ENCODE data around the gene IFNAR1.
"Not testable (repeated sequence)": the region's sequence is repeated elsewhere in the genome, so short reads cannot be mapped to it uniquely, and the experiment has no call there.

The IFNAR1 gene

DNA sequence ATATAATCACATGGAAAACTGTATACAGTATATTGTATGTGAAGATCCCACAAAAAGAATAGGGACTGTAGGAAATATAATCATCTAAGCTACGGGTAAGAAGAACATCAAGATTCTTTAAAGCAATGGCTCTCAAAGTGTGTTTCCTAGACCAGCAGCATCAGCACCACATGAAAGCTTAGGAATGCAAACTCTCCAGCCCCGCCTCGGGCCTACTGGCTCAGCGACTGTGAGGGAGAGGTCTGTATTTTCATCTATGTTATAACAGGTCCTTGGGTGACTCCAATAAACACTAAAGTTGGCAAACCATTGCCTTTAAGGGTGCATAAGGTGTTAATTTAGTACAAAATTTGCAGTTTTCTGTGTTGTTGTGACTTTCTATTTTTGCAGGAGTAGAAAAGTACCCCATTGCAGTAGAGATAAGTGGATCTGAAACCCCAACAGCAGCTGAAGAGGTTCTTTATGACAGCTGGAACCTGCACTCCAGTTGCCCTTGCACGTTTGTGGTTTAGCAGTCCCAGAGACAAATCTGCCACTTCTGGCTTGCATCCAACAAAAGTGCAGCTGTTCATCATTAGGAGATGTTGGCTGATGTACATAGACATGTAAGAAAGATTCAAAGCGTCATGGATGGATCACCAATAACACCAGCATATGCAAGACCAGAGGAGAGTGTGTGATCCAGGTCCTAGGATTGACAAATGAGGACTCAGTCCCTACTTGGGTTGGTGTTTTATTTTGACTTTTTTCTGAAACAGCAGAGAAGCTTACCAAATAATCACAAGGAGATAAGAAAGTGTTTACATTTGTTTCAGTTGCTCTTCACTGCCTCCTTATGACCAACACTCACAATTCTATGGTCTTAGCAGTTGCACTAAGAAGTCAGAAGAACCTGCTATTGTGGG lies 15.9 kb upstream of the IFNAR1 start:
- DNase-seq, result no peak

DNA sequence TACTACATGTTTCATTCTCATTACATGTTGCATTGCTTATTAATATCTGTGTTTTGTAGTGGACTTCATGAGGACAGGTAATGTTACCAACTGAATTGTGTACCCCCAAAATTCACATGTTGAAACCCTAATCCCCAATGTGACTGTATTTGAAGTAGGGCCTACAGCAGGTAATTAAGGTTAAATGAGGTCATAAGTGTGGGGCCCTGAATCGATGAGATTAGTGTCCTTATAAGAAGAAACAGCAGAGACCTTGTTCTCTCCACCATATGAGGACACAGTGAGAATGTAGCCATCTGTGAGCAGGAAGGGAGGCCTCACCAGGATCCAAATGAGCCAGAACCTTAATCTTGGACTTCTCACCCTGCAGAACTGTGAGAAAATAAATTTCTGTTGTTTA lies 15.0 kb upstream of the IFNAR1 start:
- no peak for DNase-seq

DNA sequence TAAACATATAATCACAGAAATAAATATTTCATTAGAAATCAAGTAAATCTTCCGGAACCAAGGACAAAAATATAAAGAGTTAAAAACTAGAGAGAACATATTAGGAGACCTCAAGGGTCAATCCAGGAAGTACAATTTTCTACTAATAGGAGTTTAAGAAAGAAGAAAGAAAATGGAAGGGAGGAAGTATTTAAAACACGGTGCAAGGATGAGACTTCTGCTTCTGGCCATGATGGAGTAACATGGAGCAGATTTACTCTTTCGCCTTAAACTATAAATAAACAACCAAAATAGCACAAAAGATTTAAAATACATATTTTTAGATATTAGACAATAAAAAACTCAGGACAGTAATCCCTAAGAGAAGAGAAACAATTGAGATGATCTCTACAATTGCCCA lies 12.6 kb upstream of the IFNAR1 start:
- no peak for DNase-seq

DNA sequence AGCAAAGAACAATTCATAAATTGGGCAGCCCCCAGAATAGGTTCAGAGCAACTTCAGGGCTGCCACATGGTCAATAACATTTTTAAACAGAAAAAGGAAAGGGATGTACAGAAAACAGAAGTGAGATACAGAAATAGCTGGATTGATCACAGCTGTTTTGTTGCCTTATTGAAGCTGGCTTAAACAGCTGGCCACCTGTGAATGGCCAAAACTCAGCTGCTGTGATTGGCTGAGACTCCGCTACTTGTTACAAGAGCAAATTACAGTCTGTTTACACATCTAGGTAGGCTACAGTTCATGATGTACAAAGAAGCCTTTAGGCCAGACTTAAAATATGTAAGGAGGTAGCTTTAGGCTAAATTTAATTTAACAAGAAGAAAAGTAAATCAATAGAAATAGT lies 11.6 kb upstream of the IFNAR1 start:
- no peak for DNase-seq

DNA sequence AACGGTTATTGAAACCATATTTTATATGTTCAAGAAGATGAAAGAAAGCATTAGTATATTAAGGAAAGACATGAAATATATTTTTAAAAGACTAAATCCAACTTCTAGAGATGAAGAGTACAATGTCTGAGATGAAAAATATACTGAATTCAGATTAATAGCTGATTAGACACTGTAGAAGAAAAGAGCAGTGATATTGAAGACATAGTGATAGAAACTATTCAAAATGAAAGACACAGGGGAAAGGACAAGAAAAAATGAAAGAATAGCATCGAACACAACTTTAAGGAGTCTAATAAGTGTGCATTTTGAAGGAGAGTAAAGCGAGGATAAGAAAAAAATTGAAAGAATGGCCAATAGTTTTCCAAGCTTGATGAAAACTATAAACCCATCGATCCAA lies 11.2 kb upstream of the IFNAR1 start:
- DNase-seq, result no peak

DNA sequence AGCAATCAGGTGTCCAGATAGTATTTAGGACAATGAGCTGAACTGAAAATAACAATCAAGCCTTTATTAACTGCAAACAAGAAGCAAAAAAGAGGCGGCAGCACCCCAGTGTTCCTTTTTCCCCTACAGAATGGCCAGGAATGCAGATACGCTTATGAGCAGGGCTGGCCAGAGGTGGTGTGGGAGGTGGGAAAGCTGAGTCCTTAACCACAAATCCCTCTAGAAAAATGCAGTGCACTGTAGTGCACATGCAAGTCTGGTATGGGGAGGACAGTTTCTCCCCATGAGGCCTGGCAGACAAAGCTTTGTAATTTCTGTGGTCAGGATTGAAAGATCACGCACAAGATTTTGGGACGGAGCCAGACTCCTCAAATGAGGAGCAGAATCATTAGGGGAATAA lies 10.7 kb upstream of the IFNAR1 start:
- DNase-seq, result no peak

- DNase-seq, result no peak
Measured at GRCh38 chr21:33315946-33316710, 8.6 kb upstream of the IFNAR1 start.

DNA sequence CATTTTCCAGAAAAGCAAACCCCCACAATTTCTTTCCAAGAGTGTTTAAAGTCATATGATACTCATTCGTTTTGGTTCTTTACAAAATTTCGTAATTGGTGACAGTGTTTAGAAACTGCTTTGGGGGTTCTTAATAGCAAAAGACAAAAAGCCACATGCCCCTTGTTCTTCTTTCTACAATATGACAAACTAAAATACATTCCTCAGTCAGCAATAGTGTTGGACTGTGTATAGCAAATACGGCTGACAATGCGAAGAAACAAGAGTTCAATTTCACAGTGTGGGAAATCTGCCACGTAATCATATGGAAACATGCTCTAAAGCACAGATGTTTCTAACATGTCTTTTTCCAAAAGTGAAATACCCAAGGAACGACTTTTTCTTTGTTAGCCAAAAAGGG lies 7.6 kb upstream of the IFNAR1 start:
- no peak for DNase-seq

DNA sequence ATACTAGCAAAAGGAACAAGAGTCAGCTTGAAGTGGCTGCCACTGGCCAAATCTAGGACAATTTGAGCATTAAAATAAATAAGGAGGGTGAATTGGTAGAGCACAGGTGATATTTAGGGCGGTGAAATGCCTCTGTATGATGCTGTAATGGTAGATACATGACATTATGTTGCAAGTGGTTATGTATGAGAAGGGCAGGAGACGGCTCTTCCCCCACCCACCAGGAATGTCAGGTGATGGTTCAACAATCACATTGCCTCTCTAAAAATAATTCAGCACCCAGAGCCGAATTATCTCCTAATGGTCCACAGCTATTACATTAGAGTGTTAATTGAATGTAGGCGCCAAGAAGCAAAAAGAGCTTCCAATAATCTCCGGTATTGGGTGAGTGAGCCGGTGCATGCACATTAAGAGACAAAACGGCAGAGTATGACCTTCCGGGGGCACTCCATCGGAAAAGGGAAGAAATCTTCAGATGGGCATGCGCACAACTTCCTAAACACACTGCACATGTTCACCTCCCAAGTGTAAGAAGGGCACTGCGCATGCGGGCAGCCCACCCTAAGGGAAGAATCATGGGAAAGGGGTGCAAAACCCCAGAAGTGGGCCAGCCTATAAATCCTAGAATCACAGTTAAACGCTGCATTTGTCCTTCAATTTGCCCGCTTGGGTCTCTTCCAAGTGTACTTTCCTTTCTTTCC lies 6.8 kb upstream of the IFNAR1 start:
- no peak for DNase-seq

- not testable (repeated sequence) for DNase-seq
Measured at GRCh38 chr21:33321005-33321404, 3.8 kb upstream of the IFNAR1 start.

DNA sequence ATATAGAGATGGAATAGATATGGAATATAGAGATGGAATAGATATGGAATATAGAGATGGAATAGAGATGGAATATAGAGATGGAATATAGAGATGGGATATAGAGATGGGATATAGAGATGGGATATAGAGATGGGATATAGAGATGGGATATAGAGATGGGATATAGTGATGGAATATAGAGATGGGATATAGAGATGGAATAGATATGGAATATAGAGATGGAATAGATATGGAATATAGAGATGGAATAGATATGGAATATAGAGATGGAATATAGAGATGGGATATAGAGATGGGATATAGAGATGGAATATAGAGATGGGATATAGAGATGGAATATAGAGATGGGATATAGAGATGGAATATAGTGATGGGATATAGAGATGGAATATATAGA lies 1.2 kb upstream of the IFNAR1 start:
- DNase-seq, result not testable (repeated sequence)

- DNase-seq, result peak; percentile 73 to 77
Measured at GRCh38 chr21:33325222-33326067, 675 bp downstream of the IFNAR1 start.

DNA sequence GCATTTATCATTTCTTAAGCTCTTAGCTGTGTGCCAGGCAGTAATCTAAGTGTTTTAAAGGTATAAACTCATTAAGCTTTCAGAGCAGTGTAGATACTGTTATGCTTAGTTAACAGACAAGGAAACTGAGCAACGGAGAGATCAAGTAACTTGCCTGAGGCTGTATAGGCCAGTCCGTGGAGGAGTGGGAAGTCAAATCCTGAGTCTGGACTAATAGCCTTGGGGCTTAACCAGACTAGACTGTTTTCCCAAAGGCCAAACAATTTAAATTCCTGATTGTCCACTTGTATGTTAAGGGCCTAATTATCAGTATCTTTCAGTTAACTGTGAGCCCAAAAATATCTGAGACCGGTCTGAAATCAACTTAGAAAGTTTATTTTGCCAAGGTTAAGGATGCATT lies 2.6 kb downstream of the IFNAR1 start:
- no peak for DNase-seq

DNA sequence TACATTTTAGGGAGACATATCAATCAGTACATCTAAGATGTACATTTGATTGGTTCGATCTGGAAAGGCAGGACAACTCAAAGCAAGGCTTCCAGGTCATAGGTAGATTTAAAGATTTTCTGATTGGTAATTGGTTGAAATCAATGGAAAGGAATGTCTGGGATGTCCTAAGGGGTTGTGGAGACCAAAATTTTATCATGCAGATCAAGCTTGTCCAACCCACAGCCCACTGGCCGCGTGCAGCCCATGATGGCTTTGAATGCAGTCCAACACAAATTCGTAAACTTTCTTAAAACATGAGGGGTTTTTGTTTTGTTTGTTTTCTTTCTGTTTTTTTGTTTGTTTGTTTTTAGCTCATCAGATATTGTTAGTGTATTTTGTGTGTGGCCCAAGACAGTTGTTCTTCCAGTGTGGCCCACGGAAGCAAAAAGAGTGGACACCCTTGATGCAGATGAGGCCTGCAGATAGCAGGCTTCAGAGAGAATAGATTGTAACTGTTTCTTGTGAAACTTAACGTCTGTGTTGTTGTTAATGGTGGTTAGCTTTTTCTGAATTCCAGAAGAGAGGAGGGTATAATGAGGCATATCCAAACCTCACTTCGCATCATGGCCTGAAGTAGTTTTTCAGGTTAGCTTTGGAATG lies 3.1 kb downstream of the IFNAR1 start:
- DNase-seq, result no peak

DNA sequence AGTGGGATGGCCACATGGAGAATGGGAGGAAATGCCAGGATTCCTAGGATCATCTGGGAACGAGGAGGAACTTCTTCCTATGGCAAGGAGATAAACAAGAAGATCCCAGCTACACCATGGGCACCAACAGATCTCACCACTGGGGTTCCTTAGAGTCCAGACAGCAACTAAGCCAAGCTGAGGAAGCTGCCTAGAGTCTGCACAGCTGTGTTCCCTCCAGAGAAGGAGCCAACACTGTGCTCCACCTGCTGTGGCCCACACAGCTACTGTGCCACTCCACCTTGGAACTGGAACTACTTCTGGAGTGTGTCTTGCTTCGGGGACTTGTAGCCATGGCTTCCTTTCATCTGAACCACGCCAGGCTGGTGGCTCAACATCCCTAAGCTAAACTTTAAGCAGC lies 6.0 kb downstream of the IFNAR1 start:
- no peak for DNase-seq

GRCh38 chr21:33332143-33332542 lies 7.4 kb downstream of the IFNAR1 start:
- no peak for DNase-seq

DNA sequence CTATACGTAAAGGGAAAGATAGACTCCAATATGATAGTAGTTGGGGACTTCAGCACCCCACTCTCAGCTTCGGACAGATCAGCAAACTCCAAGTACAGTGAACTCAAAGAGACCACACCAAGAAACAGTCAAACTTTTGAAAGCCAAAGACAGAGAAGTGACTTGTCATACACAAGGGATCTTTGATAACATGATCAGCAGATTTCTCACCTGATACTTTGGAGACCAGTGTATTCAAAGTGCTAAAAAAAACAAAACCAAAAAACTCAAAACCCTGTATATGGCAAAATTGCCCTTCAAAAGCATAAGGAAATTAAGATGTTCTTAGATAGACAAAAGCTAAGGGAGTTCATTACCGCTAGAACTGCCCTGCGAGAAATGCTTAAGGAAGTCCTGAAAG lies 9.4 kb downstream of the IFNAR1 start:
- no peak for DNase-seq

DNA sequence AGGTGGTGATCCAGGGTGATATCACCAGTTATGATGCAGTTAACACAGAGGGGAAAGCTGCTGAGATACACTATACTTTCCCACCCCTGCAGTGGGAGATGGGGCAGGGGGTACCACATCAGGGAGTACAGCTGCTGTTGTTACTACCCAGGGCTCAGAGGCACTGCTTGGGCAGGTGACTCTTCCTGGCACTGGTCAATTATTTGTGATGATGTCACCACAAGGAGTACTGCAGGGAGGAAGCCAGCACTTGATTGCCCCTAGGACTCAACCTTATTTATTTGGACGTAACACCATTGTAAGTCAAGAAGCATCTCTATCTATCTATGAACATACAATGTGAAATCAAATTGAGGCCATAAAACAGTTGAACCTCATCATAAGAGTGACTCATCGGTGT lies 10.1 kb downstream of the IFNAR1 start:
- DNase-seq, result no peak

- no peak for DNase-seq
Measured at GRCh38 chr21:33339135-33339534, 14.4 kb downstream of the IFNAR1 start.

DNA sequence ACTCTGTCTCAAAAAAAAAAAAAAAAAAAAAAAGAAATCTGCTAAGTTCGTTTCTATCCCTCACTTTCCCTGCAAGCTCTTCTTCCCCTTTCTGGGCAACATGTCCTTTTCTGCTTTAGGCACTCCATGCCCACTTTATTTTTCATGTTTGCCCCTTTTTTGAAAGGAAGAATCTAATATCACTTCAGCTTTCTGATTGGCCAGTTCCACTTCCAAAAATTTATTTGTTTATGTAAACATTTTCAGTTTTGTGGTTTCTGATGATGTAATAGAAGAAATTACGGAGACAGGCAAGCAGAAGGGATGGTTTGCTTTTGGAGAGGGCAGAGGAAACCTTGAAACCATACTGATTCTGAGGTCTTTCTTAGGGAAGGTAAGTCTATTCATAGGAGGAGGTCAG lies 15.1 kb downstream of the IFNAR1 start:
- DNase-seq, result no peak

- DNase-seq, result no peak
Measured at GRCh38 chr21:33345751-33346238, 21.0 kb downstream of the IFNAR1 start.

- no peak for DNase-seq
Measured at GRCh38 chr21:33348706-33349105, 23.9 kb downstream of the IFNAR1 start.
